ENCODE data around the gene MICALL1.

Gene MICALL1

DNA sequence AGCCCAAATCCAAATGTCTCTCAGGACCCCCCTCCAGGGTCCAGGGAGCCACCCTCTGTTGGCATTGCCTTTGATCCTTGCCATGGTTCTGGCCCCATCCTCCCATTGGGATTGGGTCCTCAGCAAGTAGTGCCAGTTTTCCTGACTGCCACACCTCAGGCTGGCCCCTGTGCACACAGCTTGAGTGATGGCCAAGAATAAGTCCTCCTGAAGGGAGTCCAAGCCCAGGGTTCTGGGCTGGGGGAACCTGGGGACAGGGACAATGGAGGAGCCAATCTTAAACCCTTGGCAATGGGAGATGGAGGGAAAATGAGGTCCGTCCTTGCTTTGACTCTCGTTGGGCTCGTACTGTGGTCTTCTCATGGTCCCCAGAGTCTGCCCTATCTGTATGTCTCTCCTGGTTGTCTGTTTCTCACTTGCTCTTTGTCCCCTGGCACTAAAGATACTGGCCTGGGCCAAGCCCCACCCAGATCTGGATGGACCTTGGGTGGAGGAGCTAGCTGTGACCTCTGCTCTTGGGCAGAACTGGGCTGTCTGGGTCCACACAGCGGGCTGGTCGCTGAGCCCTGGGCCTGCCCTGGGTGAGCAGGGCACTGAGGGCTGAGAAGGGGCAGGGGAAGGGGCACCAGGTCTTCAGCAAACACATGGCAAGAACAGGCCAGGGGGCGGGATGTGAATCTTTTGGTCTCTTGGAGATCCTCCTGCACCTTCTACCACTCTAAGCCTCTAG is 75.3 kb downstream of the MICALL1 start:
- Histone ChIP-seq H3K36me3 (no peaks in the 10 kb centered on the region), H3K4me1 (no peaks in the 10 kb centered on the region), H3K9me3 (no peaks in the 10 kb centered on the region), H3K4me3 (ENCODE audit: low read depth, low read length) (no peak overlapping the region), H3K27me3 (no peaks in the 10 kb centered on the region)
- no peak for DNase-seq
- TF ChIP-seq, protein P1, sequence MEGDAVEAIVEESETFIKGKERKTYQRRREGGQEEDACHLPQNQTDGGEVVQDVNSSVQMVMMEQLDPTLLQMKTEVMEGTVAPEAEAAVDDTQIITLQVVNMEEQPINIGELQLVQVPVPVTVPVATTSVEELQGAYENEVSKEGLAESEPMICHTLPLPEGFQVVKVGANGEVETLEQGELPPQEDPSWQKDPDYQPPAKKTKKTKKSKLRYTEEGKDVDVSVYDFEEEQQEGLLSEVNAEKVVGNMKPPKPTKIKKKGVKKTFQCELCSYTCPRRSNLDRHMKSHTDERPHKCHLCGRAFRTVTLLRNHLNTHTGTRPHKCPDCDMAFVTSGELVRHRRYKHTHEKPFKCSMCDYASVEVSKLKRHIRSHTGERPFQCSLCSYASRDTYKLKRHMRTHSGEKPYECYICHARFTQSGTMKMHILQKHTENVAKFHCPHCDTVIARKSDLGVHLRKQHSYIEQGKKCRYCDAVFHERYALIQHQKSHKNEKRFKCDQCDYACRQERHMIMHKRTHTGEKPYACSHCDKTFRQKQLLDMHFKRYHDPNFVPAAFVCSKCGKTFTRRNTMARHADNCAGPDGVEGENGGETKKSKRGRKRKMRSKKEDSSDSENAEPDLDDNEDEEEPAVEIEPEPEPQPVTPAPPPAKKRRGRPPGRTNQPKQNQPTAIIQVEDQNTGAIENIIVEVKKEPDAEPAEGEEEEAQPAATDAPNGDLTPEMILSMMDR (IDR thresholded peaks at IDR 0.05; ENCODE audit: low read depth, low read length): no peak

DNA sequence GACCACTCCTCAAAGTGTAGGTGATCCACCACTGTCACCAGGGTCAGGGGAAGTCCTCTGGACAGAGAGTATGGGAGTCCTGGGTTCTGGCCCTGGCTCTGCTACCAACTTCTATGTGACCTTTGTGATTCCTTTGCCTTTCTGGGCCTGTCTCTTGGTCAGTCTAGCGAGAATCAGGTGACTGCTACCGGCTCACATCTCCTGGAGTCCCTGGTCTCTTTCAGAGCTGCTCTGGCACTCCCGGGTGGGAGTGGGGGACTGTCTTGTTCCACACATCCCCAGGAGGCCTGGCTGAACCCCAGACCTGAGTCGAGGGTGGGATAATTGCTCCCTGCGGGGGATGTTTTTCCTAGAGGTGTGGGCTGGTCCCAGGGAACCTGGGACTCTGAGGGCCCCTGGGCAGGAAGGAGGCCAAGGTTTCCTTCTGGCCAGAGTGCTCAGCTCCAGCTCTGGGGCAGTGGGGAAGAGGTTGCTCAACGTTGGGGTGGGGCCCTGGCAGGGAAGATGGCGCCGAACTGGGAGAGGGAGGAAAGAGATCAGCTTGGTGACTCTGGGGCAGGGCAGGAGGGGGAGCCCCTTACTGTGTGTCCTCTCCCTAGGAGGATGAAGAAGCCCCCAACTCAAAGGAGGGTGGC is 76.2 kb downstream of the MICALL1 start:
- TF ChIP-seq, protein P1 (IDR thresholded peaks at IDR 0.05; ENCODE audit: low read depth, low read length): no peak
- no peak for DNase-seq
- H3K4me1 ChIP-seq: no peaks in the 10 kb centered on the region

DNA sequence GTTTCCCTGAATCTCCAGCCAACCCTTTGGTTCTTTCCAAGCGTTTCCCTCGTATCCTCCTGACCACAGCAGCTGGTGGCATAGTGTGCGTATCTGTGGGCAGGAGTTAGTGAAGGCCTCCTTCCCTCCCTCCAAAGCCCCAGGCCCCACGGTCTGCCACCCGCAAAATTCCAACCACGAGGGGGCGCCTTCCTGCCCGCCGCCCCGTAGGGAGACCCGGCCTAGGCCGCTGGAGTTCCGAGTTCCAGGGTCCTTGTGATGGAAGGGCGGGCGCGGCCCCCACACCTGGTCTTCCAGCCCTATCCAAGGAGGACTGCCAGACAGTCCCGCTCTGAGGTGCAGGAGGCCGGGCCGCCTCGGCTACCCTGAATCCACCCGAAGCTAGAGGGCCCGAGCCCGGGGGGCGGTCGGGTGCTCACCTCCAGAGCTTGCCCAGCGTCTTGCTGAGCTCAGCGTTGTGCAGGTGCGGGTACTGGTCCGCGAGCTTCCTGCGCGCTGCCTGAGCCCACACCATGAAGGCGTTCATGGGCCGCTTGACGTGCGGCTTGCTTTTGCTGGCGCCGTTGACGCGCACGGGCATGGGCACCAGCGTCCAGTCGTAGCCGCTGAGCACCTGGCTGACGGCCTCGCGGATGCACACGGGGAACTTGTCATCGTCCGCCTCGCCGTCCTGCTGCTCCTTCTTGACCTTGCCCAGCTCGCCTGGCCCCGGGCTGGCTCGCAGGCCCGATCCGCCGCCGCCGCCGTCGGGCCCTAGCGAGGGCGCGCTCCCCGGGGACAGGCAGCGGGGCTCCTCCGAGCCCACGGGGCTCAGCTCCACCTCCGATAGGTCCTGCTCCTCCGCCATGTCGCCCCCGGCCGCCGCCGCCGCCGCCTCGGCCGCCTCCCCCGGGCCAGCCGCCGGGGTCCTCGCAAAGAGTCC is 77.1 kb downstream of the MICALL1 start:
- Histone ChIP-seq H3K4me1 (no peaks in the 10 kb centered on the region), H3K36me3 (no peaks in the 10 kb centered on the region), H3K27me3 (no peaks in the 10 kb centered on the region), H3K9me3 (no peaks in the 10 kb centered on the region), H3K4me3 (ENCODE audit: low read depth, low read length) (no peak overlapping the region)
- no peak for DNase-seq
- TF ChIP-seq, protein P1 (IDR thresholded peaks at IDR 0.05; ENCODE audit: low read depth, low read length): 0 out of 2 replicates have a peak, but pooled peaks have one; percentile 4

More for the DNA sequence above, 76.2 kb downstream of the MICALL1 start:
- Histone ChIP-seq H3K4me3 (ENCODE audit: low read depth, low read length) (no peak overlapping the region), H3K9me3 (no peaks in the 10 kb centered on the region), H3K27me3 (no peaks in the 10 kb centered on the region), H3K36me3 (no peaks in the 10 kb centered on the region)

GRCh38 chr22:37983860-37984791 is 78.0 kb downstream of the MICALL1 start, which contains the start of gene SOX10:
Gene SOX10 (minus strand): TSS chr22:37984555. CDS start chr22:37983784, 771 bp downstream.
- TF ChIP-seq, protein P1 (IDR thresholded peaks at IDR 0.05; ENCODE audit: low read depth, low read length): no peak
- Histone ChIP-seq H3K4me3 (ENCODE audit: low read depth, low read length) (no peak within 1 kb of the TSS), H3K9me3 (no peaks in the 10 kb centered on the region), H3K4me1 (no peaks in the 10 kb centered on the region), H3K36me3 (no peaks in the 10 kb centered on the region), H3K27me3 (no peaks in the 10 kb centered on the region)
- no peak for DNase-seq

GRCh38 chr22:37985050-37985585 is 79.0 kb downstream of the MICALL1 start:
- no peaks in the 10 kb centered on the region for H3K4me1 ChIP-seq
- H3K27me3 ChIP-seq: no peaks in the 10 kb centered on the region
- no peaks in the 10 kb centered on the region for H3K36me3 ChIP-seq
- no peak for DNase-seq
- TF ChIP-seq, protein P1 (IDR thresholded peaks at IDR 0.05; ENCODE audit: low read depth, low read length): no peak
- no peaks in the 10 kb centered on the region for H3K9me3 ChIP-seq
- H3K4me3 ChIP-seq (ENCODE audit: low read depth, low read length): no peak overlapping the region
